BE2C (cell line): ENCODE results near the gene ESF1.

Experiments
- DNase-seq: peaks from one replicate; pipeline ENCODE4 v3.0.0-alpha.2; 2020
- H3K27me3 ChIP-seq: fragments of 250-450 bp; sonication (Bioruptor Pico); 2 replicates; pipeline ENCODE4 v1.5.1; 2020; ENCODE audit warnings: mild to moderate bottlenecking
- H3K36me3 ChIP-seq: fragments of 250-450 bp; sonication (Bioruptor Pico); 2 replicates; pipeline ENCODE4 v1.5.1; 2020; ENCODE audit warnings: mild to moderate bottlenecking
- H3K4me1 ChIP-seq: fragments of 250-450 bp; sonication (Bioruptor Pico); 2 replicates; pipeline ENCODE4 v1.5.1; 2020
- H3K4me3 ChIP-seq: 2 replicates; pipeline ENCODE4 v1.5.1; 2011; ENCODE audit warnings: low read depth, low read length
- H3K9me3 ChIP-seq: fragments of 250-450 bp; sonication (Bioruptor Pico); 2 replicates; pipeline ENCODE4 v1.5.1; 2020
- TF ChIP-seq, protein P1 (sequence below): IDR thresholded peaks from 2 replicates; pipeline ENCODE4 v1.5.1; 2012; ENCODE audit warnings: mild to moderate bottlenecking, low read depth, low read length

ESF1 gene

DNA sequence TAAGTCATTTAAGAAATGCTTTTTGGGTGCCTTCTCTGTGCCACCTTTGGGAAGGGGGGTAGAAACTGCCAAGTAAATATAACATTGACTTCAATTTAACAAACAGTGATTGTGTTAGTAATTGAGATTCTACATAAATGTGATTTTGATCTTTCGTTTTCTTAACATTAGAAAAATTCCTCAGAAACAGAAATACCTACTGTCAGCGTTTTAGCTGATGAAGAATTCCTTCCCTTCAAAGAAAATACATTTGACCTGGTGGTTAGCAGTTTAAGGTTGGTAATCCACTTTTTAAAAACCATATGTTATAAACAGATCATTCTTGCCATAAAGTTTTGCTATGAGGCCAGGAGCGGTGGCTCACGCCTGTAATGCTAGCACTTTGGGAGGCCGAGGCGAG, 9.9 kb upstream of the ESF1 start:
- Histone ChIP-seq H3K4me3 (no peak overlapping the region), H3K9me3 (no peaks in the 10 kb centered on the region), H3K36me3 (peaks cover 90% of the 10 kb centered on the region), H3K27me3 (no peaks in the 10 kb centered on the region), H3K4me1 (no peaks in the 10 kb centered on the region)
- TF ChIP-seq, protein P1, sequence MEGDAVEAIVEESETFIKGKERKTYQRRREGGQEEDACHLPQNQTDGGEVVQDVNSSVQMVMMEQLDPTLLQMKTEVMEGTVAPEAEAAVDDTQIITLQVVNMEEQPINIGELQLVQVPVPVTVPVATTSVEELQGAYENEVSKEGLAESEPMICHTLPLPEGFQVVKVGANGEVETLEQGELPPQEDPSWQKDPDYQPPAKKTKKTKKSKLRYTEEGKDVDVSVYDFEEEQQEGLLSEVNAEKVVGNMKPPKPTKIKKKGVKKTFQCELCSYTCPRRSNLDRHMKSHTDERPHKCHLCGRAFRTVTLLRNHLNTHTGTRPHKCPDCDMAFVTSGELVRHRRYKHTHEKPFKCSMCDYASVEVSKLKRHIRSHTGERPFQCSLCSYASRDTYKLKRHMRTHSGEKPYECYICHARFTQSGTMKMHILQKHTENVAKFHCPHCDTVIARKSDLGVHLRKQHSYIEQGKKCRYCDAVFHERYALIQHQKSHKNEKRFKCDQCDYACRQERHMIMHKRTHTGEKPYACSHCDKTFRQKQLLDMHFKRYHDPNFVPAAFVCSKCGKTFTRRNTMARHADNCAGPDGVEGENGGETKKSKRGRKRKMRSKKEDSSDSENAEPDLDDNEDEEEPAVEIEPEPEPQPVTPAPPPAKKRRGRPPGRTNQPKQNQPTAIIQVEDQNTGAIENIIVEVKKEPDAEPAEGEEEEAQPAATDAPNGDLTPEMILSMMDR, result no peak
- DNase-seq, result no peak

DNA sequence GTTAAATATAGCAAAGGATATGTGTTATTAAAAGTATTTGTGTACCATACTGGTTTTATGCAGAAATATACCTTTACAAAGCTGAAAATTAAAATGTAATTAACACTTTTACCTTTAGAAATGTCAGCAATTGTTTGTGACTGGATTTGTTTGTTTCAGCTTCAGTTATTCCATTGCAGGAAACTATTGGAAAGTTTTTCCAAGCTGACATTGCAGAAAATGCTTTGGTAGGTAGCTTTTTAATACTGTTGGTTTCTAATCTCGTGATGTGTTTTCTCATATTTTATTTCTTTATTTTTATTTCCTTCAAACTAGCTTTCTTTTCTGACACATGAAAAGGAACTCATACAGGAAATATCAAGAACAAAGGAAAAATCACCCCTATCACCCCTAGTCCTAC, 8.3 kb upstream of the ESF1 start:
- peaks cover 87% of the 10 kb centered on the region for H3K36me3 ChIP-seq
- TF ChIP-seq, protein P1, result no peak
- DNase-seq, result no peak
- no peak overlapping the region for H3K4me3 ChIP-seq
- H3K9me3 ChIP-seq, result no peaks in the 10 kb centered on the region
- no peaks in the 10 kb centered on the region for H3K27me3 ChIP-seq
- H3K4me1 ChIP-seq, result no peaks in the 10 kb centered on the region

DNA sequence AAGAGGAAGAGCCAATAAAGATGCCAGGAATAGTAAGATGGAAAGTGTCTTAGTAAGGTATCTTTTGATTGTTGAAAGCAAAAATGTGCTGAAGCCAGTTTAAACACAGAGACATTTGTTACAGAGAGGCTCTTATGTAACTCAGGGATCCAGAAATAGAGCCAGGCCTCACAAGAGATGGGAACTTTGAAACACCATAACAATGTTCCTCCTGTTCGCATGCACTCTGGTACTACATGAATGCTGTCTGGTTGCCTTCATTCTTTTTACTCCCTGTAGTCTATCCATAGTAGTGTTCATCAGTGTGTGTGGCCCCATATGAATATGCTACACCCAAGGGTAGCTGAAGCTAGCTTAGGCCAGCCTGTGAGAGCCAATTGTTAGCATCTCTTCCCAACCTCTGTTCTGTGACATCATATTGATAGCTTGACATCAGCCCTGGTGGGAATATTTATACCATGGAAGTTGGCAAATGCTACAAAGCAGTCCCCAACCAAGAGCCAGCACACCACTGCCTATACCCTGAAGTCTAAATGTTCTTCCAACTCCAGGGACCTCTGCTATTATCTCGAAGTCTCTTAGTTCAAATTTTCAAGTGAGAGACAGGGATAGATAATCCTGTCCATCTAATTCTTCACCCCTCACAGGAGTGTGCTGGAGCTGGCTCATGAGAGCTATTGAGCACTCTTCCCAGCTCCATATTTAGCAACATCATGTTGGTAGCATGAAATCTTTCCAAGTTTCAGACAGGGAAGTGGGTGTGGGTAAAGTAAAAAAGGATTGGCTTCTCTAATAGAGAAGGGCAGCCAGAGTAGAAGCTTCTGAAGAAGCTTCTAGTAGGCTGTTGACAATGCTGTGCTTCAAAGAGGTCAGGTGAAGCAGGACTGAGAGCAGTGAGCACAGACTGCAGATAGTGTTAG, 7.1 kb upstream of the ESF1 start:
- H3K4me1 ChIP-seq, result no peaks in the 10 kb centered on the region
- peaks cover 81% of the 10 kb centered on the region for H3K36me3 ChIP-seq
- H3K4me3 ChIP-seq, result no peak overlapping the region
- TF ChIP-seq, protein P1, result no peak
- DNase-seq, result no peak
- H3K9me3 ChIP-seq, result no peaks in the 10 kb centered on the region
- H3K27me3 ChIP-seq, result no peaks in the 10 kb centered on the region

DNA sequence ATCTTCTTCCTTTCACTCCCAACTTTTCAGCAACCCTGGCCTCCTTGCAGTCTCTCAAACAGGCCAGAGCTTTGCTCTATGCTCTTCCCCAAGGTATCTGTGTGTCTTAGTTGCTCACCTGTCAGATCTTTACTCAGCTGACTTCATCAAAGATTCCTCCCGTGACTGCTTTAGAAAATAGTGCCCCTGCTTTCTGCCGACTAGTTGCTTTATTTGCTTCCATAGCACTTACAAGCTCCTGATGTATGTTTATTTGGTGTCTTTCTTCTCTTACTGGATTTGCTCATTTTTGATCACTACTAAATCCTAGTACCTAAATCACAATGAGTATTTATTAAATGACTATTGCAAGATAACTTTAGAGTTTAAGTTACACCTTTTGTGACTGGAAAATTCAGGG, 6.0 kb upstream of the ESF1 start:
- DNase-seq, result no peak
- H3K4me1 ChIP-seq, result no peaks in the 10 kb centered on the region
- H3K4me3 ChIP-seq, result no peak overlapping the region
- H3K9me3 ChIP-seq, result no peaks in the 10 kb centered on the region
- H3K36me3 ChIP-seq, result peaks cover 70% of the 10 kb centered on the region
- H3K27me3 ChIP-seq, result no peaks in the 10 kb centered on the region
- TF ChIP-seq, protein P1, result no peak

DNA sequence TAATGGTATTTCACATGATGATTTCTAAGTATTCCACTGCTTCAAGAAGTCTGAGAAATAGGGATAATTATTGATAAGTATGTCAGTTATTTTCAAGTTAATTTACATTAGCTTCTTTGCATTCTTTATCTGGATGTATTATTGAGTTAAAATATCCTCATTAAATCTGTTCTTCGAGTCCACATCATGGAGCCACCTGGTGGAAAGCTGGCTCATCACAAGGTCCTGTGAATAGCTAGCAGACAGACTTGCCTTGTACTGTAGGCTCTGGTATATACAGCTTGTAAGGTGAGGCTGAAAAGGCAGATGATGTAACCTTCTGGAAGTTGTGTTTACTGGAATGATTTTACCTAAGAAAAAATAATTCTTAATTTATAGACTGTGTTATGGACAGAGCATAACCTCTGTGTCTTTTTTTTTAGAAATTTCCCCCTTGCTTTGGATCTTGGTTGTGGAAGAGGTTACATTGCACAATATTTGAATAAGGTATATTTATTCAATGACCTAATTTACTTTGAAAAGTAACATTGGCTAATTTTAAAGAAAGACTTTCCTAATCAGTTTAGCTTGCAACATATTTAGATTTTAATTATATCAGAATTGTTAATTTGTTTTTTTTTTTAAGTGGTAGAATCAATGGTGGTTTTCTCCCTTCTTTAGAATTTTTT, 3.6 kb upstream of the ESF1 start:
- Histone ChIP-seq H3K4me1 (no peaks in the 10 kb centered on the region), H3K27me3 (no peaks in the 10 kb centered on the region), H3K9me3 (no peaks in the 10 kb centered on the region), H3K36me3 (peaks cover 49% of the 10 kb centered on the region), H3K4me3 (no peak overlapping the region)
- TF ChIP-seq, protein P1, result peak; percentile 78
- peak; percentile 66 for DNase-seq
